Measurements from ENCODE around the gene GPC1.

GPC1 gene

DNA sequence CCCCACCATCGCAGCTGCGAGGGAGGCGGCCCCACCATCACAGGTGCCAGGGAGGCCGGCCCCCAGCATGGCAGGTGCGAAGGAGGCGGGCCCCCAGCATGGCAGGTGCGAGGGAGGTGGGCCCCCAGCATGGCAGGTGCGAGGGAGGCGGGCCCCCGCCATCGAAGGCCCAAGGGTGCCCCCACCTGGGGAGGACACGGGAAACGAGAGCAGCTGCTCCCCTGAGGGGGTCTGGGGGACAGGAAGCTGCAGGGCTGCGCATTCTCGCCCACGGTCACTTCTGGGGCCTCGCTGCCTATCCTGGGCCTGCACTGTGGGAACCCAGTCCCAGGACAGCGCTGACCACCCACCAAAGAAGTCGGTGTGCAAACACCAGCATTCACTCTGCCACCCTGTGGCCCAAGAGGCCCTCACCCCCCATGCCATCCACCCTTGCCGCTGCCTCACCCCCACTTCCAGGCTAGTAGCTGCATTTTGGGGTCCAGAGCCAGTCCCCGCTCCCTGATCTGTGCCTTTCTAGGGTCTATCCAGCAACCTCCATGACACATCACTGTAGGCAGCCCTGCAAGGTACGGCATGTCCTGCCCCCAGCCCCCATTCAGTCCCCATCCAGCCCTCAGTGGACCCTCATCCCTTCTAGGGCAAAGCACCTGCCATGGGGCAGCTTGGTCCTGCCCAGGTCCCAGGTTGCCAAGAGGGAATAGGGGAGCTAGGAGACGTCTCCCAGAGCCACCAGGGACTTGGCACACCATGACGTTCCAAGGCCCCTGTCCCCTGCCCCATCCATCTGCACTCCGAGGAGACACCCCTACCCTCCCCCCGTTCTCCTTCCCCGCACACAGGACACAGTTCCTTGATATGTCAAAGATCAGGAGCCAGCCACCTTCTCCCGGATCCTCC is 24.0 kb upstream of the GPC1 start:
- DNase-seq (ENCODE audit: low read depth in 1 of 2, low spot score in 1 of 2) = no peak

DNA sequence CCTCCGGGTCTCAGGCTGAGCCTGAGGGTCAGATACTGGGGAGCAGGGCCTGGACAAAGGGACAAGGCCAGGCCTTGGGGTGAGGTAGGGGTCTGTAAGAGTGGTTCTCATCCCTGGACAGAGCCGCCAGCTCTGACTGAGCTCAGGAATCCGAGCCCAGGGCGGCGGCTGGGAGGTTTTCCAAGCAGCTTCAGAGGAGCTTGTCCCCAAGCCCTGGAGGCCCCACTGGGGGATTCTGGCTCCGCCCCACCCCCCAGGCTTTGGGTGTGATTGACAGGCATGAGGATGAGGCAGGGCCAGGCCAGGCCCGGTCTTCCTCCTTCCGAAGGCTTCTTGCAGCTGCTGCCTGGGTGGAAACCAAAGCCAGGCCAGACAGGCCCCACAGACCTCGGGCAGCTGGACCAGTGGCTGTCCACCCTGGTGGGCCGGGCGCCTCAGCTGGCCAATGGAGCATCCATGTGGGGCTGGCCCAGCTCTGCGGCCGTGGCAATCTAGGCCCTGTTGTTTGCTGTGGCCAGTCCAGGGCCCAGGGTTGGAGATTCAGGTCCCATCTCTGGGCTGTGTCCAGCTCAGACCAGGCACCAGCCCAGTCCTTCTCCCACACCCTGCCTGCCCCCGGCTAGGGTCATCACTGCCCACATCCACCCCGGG is 23.1 kb upstream of the GPC1 start:
- DNase-seq (ENCODE audit: low read depth in 1 of 2, low spot score in 1 of 2) = no peak

GRCh38 chr2:240412975-240413812 is 22.3 kb upstream of the GPC1 start:
- DNase-seq (ENCODE audit: low read depth in 1 of 2, low spot score in 1 of 2) = no peak

- DNase-seq (ENCODE audit: low read depth in 1 of 2, low spot score in 1 of 2) = no peak
Measured at GRCh38 chr2:240413813-240414429, 21.5 kb upstream of the GPC1 start.

GRCh38 chr2:240416821-240417220 is 18.6 kb upstream of the GPC1 start:
- DNase-seq (ENCODE audit: low read depth in 1 of 2, low spot score in 1 of 2) = no peak

- DNase-seq (ENCODE audit: low read depth in 1 of 2, low spot score in 1 of 2) = no peak
Measured at GRCh38 chr2:240418311-240418710, 17.2 kb upstream of the GPC1 start.

- no peak for DNase-seq (ENCODE audit: low read depth in 1 of 2, low spot score in 1 of 2)
Measured at GRCh38 chr2:240419271-240419670, 16.2 kb upstream of the GPC1 start.

- DNase-seq (ENCODE audit: low read depth in 1 of 2, low spot score in 1 of 2) = no peak
Measured at GRCh38 chr2:240419723-240420122, 15.7 kb upstream of the GPC1 start.

DNA sequence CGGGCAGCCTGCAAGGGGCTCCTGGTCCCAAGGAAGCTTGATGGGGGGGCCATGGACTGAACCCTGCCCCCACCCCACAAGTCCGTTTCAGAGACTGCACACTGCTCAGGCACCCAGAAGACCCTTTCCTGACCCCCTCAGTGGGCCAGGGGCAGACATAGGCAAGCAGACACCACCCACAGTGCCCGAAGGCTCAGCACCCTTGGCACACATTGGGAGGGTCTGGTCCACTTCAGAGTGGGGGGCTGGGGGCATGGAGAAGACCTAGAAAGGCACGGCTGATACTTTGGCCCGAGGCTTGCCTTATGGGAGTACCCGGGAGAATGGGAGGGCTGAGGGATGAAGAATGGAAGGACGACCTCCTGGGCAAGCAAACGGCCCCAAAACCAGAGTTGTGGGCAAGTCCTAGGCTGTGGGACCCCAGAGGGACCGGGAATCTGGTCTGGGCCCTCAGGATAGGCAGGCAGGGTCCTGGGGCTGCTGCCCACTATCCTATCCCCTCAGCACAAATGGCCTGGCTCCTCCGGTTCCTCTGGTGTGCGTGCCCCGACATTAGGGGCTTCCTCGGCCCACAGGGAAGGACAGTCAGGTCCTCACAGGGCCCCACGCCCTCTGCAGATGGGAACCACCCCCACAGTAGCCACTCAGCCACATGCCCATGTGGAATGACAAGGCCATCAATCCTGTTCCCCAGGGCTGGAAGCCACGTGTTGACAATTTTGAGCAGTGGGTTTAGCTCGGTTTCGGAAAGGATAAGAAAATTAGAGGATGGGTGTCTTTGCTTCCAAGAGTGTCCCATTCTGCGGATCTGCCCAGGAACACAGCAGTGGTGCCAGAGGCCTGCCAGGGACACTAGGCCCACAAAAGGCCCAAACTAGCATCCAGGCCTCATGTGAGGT is 15.0 kb upstream of the GPC1 start:
- peak in 1 of 2 donors; percentile 0 for DNase-seq (ENCODE audit: low read depth in 1 of 2, low spot score in 1 of 2)

DNA sequence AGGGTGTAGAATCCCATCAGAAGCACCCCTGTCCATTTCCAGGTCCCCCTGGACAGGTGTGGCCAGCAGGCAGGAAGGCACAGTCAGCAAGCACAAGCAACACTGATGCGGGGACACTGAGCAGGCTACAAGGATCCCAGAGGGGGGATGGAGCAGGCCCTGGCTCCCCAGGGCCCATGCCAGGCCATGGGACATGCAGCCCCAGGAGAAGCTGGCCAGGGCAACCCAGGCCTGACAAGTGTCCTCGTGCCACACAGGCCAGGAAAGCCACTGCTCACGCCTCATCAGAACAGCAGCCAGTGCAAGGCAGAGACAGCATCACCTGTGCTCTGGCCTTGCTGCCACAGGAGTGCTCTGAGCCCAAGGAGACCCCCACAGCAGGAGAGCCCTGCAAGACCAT is 14.1 kb upstream of the GPC1 start:
- DNase-seq (ENCODE audit: low read depth in 1 of 2, low spot score in 1 of 2) = no peak

DNA sequence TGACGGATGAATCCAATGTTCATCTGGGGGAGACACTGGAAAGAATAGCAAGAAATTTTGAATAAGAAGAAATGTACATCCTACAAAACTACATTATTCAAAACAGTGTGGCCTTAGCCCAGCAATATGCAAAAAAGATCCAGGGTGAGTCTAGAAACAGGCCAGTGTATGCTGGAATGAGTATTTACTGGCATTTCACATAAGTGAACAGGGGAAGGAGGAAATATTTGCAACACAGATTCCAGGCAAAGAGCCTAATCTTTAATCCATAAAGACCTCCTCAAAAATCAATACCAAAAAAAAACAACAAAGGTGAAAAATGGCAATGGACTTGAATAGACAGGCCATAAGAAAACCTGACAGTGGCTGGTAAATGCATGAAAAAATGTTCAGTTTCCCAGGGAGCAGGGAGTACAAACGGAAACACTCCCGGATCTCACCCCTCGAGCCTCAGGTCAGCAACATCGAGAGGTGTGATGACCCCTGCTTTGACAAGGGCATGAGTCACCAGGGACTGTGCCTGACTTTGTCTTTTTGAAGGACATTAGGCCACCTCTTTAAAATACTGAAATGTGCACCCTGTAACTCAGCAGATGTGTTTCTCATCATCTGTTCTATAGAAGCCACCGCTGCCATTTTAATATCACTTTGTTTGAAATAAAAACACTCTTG is 12.7 kb upstream of the GPC1 start:
- DNase-seq (ENCODE audit: low read depth in 1 of 2, low spot score in 1 of 2) = no peak

DNA sequence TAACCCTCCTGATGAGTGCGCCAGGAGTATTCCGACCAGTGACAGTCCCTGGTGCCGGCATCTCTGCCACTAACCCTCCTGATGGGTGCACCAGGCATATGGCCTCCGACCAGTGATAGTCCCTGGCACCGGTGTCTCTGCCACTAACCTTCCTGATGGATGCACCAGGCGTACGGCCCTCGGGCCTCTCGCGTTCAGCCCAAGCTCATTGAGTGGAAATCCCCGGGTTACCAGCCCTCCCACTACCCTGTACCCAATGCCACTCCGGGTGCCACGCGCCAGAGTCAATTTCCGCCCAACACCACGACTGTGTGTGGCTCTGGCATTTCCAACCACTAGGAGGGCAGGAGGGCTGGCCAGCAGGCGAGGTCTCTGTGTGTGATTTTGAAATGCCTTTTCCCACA is 11.7 kb upstream of the GPC1 start:
- DNase-seq (ENCODE audit: low read depth in 1 of 2, low spot score in 1 of 2) = peak in 1 of 2 donors; percentile 1

GRCh38 chr2:240424341-240425235 is 10.9 kb upstream of the GPC1 start:
- DNase-seq (ENCODE audit: low read depth in 1 of 2, low spot score in 1 of 2) = peak in 1 of 2 donors; percentile 1

- DNase-seq (ENCODE audit: low read depth in 1 of 2, low spot score in 1 of 2) = no peak
Measured at GRCh38 chr2:240425236-240425615, 10.2 kb upstream of the GPC1 start.

DNA sequence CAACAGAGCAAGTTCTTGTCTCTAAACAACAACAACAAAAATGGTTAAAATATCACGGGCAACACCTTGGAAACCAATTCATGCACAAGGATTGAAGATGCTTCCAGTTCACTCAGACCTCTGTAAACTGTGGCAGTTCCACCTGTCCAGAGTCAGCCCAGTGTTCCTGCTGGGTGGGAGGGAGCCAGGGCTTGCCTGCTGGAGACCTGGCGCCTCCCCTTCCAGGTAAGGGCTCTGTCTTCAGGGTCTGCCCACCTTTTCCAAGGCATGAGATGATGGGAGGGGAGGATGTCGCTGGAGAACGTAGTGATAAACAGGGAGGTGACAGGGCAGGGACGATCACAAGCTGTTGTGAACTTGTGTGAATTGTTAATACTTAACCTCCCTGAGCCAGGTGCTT is 9.8 kb upstream of the GPC1 start:
- no peak for DNase-seq (ENCODE audit: low read depth in 1 of 2, low spot score in 1 of 2)

DNA sequence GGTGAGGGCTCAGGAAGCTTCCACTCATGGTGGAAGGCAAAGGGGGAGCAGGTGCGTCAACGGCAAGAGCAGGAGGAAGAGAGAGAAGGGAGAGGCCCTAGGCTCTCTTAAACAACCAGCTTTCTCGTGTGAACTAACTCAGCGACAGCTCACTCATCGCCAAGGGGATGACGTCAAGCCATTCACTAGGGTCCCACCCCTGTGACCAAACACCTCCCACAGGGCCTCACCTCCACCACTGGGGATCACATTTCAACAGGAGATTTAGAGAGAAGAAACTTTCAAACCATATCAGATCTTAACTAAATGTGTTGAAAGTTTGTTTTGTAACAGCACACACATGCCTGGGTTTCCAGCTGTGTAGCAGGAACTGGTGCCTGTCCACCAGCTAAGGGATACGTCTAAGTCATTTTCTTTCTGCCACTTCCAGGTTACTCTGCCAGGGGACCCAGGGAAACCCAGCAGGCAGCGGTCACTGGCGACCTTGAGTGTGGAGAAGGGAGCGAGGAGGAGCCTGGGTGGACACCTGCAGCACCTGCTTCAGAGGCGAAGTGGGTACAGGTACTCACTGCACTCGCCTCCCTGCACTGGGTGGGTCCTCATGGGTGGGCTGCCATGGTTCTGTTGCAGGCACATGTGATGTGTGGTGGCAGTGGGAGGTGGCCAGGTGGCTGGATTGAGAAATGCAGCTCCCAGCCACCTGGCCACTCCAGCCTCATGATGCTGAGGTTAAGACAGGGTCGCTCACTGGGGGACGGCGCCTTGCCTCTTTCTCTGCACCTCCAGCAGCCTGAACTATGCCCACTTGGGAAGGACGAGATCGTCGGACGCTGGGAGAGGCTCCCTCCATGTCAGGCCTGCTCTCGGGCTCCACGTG is 8.4 kb upstream of the GPC1 start:
- no peak for DNase-seq (ENCODE audit: low read depth in 1 of 2, low spot score in 1 of 2)

DNA sequence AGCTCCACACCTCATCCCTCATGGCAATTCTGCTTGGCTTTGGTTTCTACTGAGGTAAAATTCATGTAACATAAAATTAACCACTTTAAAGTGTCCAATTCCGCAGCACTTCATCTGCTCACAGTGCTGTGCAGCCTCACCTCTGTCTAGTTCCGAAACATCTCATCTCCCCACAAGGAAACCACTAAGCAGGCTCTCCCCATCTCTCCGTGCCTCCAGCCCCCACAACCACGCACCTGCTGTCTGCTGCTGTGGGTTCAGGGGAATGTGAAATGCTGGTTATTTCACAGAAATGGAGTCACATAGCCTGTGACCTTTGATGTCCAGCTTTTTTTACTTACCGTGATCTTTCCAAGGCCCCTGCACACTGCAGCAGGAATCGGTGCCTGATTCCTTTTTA is 7.7 kb upstream of the GPC1 start:
- DNase-seq (ENCODE audit: low read depth in 1 of 2, low spot score in 1 of 2) = no peak

DNA sequence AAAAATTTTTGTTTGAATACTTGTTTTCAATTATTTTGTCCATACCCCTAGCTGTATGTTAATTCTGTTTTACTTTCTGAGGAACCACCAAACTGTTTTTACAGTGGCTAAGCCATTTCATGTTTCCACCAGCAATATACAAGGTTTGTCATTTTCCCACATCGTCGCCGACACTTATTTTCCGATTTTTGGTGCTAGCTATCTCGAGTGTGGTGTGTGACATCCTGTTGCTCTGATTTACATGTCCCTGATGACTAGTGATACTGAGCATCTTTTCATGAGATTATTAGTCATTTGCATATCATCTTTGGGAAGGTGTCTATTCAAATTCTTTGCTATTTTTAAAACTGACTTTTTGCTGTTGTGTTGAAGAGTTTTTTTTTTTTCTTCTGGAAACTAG is 7.2 kb upstream of the GPC1 start:
- no peak for DNase-seq (ENCODE audit: low read depth in 1 of 2, low spot score in 1 of 2)

Data from stimulated activated CD4-positive, alpha-beta T cell treated with anti-CD3 and anti-CD28 coated beads, Interleukin-15, amount 100 ng/mL, for 1 hour (primary cell).